ENCODE measurements around the gene SLC35C1. TPM values are rescaled to one million over a fixed set of nuclear protein-coding genes. Genes with fewer than 3 reads are reported as not detected.
"Not testable (repeated sequence)": the region's sequence is repeated elsewhere in the genome, so short reads cannot be mapped to it uniquely, and the experiment has no call there.

The SLC35C1 gene
- polyA plus RNA-seq, 3 donors = 6.9 to 9.2 (median 7.6) TPM

- not testable (repeated sequence) for DNase-seq (ENCODE audit: extremely low read depth in 1 of 11, low read depth in 9 of 11, low spot score in 4 of 11)
Measured at GRCh38 chr11:45826492-45826891, 21.5 kb downstream of the SLC35C1 start.

- no peak for DNase-seq (ENCODE audit: extremely low read depth in 1 of 11, low read depth in 9 of 11, low spot score in 4 of 11)
Measured at GRCh38 chr11:45827123-45827522, 22.2 kb downstream of the SLC35C1 start.

- no peak for DNase-seq (ENCODE audit: extremely low read depth in 1 of 11, low read depth in 9 of 11, low spot score in 4 of 11)
Measured at GRCh38 chr11:45828996-45829395, 24.0 kb downstream of the SLC35C1 start.

- DNase-seq (ENCODE audit: extremely low read depth in 1 of 11, low read depth in 9 of 11, low spot score in 4 of 11) = no peak
Measured at GRCh38 chr11:45830596-45830995, 25.6 kb downstream of the SLC35C1 start.

- no peak for DNase-seq (ENCODE audit: extremely low read depth in 1 of 11, low read depth in 9 of 11, low spot score in 4 of 11)
Measured at GRCh38 chr11:45832811-45833441, 28.0 kb downstream of the SLC35C1 start.

GRCh38 chr11:45833761-45834160 is 28.8 kb downstream of the SLC35C1 start:
- DNase-seq (ENCODE audit: extremely low read depth in 1 of 11, low read depth in 9 of 11, low spot score in 4 of 11) = no peak

GRCh38 chr11:45834298-45834756 is 29.4 kb downstream of the SLC35C1 start:
- DNase-seq (ENCODE audit: extremely low read depth in 1 of 11, low read depth in 9 of 11, low spot score in 4 of 11) = no peak

- no peak for DNase-seq (ENCODE audit: extremely low read depth in 1 of 11, low read depth in 9 of 11, low spot score in 4 of 11)
Measured at GRCh38 chr11:45839204-45839603, 34.3 kb downstream of the SLC35C1 start.

- DNase-seq (ENCODE audit: extremely low read depth in 1 of 11, low read depth in 9 of 11, low spot score in 4 of 11) = not testable (repeated sequence)
Measured at GRCh38 chr11:45840251-45840650, 35.3 kb downstream of the SLC35C1 start.

GRCh38 chr11:45843158-45843924 is 38.4 kb downstream of the SLC35C1 start:
- DNase-seq (ENCODE audit: extremely low read depth in 1 of 11, low read depth in 9 of 11, low spot score in 4 of 11) = peak; percentile 70 to 92 (median 83)

- DNase-seq (ENCODE audit: extremely low read depth in 1 of 11, low read depth in 9 of 11, low spot score in 4 of 11) = no peak
Measured at GRCh38 chr11:45844822-45845578, 40.1 kb downstream of the SLC35C1 start.

- DNase-seq (ENCODE audit: extremely low read depth in 1 of 11, low read depth in 9 of 11, low spot score in 4 of 11) = no peak
Measured at GRCh38 chr11:45846174-45846675, 41.3 kb downstream of the SLC35C1 start.

GRCh38 chr11:45846974-45847910 is 42.3 kb downstream of the SLC35C1 start, which contains the start of gene CRY2:
Gene CRY2 (plus strand): TSS chr11:45847475. CDS start chr11:45847491, 16 bp downstream.
- DNase-seq (ENCODE audit: extremely low read depth in 1 of 11, low read depth in 9 of 11, low spot score in 4 of 11) = peak; percentile 91 to 99 (median 96)

- peak in 5 of 11 donors; percentile 44 to 57 (median 51) for DNase-seq (ENCODE audit: extremely low read depth in 1 of 11, low read depth in 9 of 11, low spot score in 4 of 11)
Measured at GRCh38 chr11:45847911-45848316, 43.0 kb downstream of the SLC35C1 start.

GRCh38 chr11:45848654-45849081 is 43.7 kb downstream of the SLC35C1 start:
- DNase-seq (ENCODE audit: extremely low read depth in 1 of 11, low read depth in 9 of 11, low spot score in 4 of 11) = no peak

GRCh38 chr11:45850446-45850845 is 45.5 kb downstream of the SLC35C1 start:
- DNase-seq (ENCODE audit: extremely low read depth in 1 of 11, low read depth in 9 of 11, low spot score in 4 of 11) = no peak

GRCh38 chr11:45851228-45851627 is 46.3 kb downstream of the SLC35C1 start:
- no peak for DNase-seq (ENCODE audit: extremely low read depth in 1 of 11, low read depth in 9 of 11, low spot score in 4 of 11)

- DNase-seq (ENCODE audit: extremely low read depth in 1 of 11, low read depth in 9 of 11, low spot score in 4 of 11) = no peak
Measured at GRCh38 chr11:45852018-45852711, 47.2 kb downstream of the SLC35C1 start.

All from renal cortex interstitium (tissue), 11 donors.